ENCODE measurements around the gene PAX6.

PAX6 gene

DNA sequence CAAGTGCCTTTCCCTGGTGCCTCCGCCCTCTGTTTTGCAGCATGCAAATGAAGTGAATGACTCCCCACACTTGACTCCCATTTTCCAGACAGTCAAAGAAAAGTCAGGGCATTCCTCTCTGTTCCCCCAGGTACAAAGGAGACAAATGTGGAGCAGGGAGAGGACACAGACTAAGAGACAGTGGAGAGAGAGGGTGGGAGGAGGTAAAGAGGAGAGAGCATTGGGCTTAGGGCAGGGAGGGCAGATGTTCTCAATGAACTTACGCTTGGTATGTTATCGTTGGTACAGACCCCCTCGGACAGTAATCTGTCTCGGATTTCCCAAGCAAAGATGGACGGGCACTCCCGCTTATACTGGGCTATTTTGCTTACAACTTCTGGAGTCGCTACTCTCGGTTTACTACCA is 9.8 kb downstream of the PAX6 start:
- DNase-seq (ENCODE audit: low read depth in 1 of 2, low spot score in 1 of 2) = no peak
- Histone ChIP-seq H3K4me3 (replicated peaks; ENCODE audit: insufficient read depth, low read length) (no peak overlapping the region), H3K27me3 (ENCODE audit: insufficient read depth, poor library complexity, severe bottlenecking) (peaks cover 86% of the 10 kb centered on the region), H3K27ac (replicated peaks) (no peak overlapping the region)
- TF ChIP-seq GABPA (IDR thresholded peaks at IDR 0.05; ENCODE audit: low read depth) (no peak), POLR2AphosphoS5 (IDR thresholded peaks at IDR 0.05; ENCODE audit: low read depth) (no peak), SPI1 (IDR thresholded peaks at IDR 0.05; ENCODE audit: borderline replicate concordance, low read depth) (no peak)
- TF ChIP-seq, protein P1, sequence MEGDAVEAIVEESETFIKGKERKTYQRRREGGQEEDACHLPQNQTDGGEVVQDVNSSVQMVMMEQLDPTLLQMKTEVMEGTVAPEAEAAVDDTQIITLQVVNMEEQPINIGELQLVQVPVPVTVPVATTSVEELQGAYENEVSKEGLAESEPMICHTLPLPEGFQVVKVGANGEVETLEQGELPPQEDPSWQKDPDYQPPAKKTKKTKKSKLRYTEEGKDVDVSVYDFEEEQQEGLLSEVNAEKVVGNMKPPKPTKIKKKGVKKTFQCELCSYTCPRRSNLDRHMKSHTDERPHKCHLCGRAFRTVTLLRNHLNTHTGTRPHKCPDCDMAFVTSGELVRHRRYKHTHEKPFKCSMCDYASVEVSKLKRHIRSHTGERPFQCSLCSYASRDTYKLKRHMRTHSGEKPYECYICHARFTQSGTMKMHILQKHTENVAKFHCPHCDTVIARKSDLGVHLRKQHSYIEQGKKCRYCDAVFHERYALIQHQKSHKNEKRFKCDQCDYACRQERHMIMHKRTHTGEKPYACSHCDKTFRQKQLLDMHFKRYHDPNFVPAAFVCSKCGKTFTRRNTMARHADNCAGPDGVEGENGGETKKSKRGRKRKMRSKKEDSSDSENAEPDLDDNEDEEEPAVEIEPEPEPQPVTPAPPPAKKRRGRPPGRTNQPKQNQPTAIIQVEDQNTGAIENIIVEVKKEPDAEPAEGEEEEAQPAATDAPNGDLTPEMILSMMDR (IDR thresholded peaks at IDR 0.05; ENCODE audit: insufficient read depth, low read length) = no peak

DNA sequence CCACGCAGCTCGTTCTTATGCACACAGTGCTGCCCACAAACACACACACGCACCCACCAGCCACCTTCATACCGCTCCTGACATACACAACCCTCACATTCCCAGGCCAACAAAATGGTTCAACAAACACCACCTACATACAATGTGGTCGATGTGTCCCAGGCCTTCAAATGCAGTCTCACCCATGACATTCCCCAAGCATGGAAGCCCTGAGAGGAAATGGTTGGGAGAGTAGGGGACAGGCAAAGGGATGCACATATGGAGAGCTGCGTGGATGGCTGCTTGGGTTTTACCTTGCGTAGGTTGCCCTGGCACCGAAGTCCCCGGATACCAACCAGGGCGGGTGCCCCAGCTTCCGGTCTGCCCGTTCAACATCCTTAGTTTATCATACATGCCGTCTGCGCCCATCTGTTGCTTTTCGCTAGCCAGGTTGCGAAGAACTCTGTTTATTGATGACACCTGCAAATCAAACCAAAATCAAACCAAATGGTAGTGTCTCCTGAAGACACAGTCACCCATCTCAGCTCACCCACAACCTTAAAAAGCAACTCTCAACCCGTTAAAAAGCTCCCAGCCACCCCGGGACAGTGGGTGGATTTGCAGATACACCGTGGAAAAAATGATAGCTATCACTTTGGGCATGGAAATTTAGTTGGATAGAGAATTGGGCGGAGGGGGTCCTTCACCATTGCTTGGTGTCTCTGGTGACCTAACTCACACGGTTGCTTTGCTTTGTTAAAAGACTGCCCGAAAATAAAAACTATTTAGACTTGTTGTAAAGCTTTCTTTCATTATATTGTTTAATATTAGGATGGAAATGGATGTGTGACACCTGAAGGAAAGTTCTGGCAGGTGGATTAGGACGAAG is 10.5 kb downstream of the PAX6 start:
- Histone ChIP-seq H3K27me3 (ENCODE audit: insufficient read depth, poor library complexity, severe bottlenecking) (peaks cover 82% of the 10 kb centered on the region), H3K27ac (replicated peaks) (no peak overlapping the region), H3K4me3 (replicated peaks; ENCODE audit: insufficient read depth, low read length) (no peak overlapping the region)
- TF ChIP-seq, protein P2, sequence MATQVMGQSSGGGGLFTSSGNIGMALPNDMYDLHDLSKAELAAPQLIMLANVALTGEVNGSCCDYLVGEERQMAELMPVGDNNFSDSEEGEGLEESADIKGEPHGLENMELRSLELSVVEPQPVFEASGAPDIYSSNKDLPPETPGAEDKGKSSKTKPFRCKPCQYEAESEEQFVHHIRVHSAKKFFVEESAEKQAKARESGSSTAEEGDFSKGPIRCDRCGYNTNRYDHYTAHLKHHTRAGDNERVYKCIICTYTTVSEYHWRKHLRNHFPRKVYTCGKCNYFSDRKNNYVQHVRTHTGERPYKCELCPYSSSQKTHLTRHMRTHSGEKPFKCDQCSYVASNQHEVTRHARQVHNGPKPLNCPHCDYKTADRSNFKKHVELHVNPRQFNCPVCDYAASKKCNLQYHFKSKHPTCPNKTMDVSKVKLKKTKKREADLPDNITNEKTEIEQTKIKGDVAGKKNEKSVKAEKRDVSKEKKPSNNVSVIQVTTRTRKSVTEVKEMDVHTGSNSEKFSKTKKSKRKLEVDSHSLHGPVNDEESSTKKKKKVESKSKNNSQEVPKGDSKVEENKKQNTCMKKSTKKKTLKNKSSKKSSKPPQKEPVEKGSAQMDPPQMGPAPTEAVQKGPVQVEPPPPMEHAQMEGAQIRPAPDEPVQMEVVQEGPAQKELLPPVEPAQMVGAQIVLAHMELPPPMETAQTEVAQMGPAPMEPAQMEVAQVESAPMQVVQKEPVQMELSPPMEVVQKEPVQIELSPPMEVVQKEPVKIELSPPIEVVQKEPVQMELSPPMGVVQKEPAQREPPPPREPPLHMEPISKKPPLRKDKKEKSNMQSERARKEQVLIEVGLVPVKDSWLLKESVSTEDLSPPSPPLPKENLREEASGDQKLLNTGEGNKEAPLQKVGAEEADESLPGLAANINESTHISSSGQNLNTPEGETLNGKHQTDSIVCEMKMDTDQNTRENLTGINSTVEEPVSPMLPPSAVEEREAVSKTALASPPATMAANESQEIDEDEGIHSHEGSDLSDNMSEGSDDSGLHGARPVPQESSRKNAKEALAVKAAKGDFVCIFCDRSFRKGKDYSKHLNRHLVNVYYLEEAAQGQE (IDR thresholded peaks at IDR 0.05; ENCODE audit: insufficient replicate concordance, low read depth) = no peak
- TF ChIP-seq, protein P1 (IDR thresholded peaks at IDR 0.05; ENCODE audit: insufficient read depth, low read length) = no peak
- TF ChIP-seq POLR2AphosphoS5 (IDR thresholded peaks at IDR 0.05; ENCODE audit: low read depth) (no peak), GABPA (IDR thresholded peaks at IDR 0.05; ENCODE audit: low read depth) (no peak), SPI1 (IDR thresholded peaks at IDR 0.05; ENCODE audit: borderline replicate concordance, low read depth) (no peak)
- no peak for DNase-seq (ENCODE audit: low read depth in 1 of 2, low spot score in 1 of 2)

DNA sequence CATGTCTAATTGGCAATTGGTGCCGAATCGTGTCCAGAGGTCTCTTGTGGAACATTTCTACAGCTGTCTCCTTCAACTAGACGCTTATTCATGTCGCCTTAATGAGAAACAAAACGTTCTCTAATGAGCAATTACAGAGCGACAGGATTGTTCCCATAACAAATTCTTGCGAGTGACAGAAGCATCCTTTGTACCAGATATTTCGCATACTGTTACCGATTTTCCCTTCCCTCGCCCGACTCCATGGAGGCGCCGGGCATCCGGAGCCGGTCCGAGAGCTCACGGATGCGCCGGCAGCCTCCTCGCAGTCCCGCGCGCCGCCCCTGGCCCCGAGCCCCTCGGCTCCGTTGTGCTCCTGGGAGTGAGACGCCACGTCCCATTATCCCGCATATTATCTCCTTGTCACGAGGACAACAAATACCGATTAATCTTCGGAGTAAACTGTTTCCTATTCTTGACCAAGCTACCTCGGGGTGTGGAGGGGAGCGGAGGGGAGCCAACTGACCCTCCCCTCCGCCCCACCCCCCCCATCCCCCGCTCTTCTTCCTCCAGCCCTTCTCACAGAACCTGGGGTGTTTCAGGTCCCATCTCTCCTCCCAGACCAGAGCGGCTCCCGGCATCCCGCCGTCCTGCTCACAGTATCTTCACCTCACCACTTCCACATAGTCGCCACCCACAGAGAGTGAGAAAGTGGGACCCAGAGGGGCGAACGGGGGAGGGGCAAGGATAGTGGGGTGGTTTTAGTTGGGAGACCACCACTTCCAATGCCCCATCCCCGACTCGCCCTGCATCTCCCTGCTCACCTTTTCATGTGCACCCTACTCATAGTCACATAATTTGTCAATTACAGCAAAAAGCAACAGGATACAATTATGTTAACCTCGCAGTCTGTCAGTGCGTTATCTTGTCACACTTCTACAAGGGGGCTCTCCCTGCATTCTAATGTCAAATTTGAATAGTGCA is 11.4 kb downstream of the PAX6 start:
- peaks cover 79% of the 10 kb centered on the region for H3K27me3 ChIP-seq (ENCODE audit: insufficient read depth, poor library complexity, severe bottlenecking)
- DNase-seq (ENCODE audit: low read depth in 1 of 2, low spot score in 1 of 2) = no peak
- H3K4me3 ChIP-seq (replicated peaks; ENCODE audit: insufficient read depth, low read length) = no peak overlapping the region
- no peak overlapping the region for H3K27ac ChIP-seq (replicated peaks)
- TF ChIP-seq POLR2AphosphoS5 (IDR thresholded peaks at IDR 0.05; ENCODE audit: low read depth) (no peak), GABPA (IDR thresholded peaks at IDR 0.05; ENCODE audit: low read depth) (no peak), SPI1 (IDR thresholded peaks at IDR 0.05; ENCODE audit: borderline replicate concordance, low read depth) (no peak)
- TF ChIP-seq, protein P2 (IDR thresholded peaks at IDR 0.05; ENCODE audit: insufficient replicate concordance, low read depth) = no peak
- TF ChIP-seq, protein P1 (IDR thresholded peaks at IDR 0.05; ENCODE audit: insufficient read depth, low read length) = no peak

All from HL-60 (cell line).